GM18519 (cell line): Measurements from ENCODE around the gene SDC1.

Experiments
- ATAC-seq: cut with Tn5 transposase; IDR thresholded peaks from one replicate; pipeline ENCODE4 v1.9.1; 2021; ENCODE audit warnings: mild to moderate bottlenecking, moderate library complexity; ENCODE audit not compliant: unreplicated experiment, low FRiP score

Gene SDC1

DNA sequence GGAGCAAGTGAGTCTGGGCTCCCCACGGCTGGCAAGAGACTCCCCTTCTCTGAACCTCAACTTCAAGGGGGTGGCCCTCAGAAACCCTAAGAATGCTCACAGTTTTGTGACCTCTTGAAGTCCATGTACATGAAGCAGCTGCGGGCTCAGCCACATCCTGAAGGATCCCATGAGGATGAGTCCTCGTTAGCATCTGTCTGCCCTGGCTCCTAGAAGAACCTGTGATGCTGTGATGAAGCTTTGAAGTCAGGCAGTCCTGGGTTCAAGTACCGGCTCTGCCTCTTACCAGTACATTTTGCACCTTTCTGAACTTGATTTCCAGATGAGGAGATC is 38.1 kb downstream of the SDC1 start:
- no peak for ATAC-seq

DNA sequence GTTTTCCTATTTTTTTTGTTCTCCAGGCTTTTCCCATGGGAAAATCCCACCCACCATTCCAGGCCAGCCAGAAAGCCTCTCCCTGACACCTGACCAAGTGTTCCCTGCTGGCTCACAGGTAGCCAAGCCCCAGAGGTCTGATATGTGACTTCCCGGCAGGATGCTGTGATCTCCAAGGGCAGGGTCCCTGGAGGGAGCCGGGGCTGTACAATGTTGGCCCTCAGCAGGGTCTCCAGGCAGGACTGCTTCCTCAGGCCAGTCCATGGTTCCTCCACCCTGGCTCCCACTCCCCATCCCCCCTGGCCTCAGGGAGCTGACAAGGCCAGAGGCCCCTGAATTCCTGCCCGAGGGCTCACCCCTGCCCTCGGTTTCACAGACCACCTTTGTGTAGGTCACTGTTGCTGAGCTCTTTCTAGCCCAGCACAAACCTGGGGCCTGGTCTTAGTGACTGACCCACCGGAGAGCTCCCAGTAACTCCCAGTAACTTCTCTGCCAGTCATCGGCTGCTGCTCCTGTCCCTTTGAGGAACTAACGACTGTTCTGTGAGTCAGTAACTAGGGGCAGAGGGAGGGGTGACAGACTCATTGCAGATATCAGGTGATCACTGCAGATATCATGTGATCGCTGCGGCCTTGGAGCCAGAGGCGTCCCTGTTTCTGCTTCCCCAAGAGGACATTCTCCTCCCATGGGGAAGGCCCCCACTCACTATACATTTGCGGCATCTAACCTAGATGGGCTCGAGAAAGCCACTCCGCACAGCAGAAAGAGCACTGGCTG is 38.7 kb downstream of the SDC1 start:
- no peak for ATAC-seq

DNA sequence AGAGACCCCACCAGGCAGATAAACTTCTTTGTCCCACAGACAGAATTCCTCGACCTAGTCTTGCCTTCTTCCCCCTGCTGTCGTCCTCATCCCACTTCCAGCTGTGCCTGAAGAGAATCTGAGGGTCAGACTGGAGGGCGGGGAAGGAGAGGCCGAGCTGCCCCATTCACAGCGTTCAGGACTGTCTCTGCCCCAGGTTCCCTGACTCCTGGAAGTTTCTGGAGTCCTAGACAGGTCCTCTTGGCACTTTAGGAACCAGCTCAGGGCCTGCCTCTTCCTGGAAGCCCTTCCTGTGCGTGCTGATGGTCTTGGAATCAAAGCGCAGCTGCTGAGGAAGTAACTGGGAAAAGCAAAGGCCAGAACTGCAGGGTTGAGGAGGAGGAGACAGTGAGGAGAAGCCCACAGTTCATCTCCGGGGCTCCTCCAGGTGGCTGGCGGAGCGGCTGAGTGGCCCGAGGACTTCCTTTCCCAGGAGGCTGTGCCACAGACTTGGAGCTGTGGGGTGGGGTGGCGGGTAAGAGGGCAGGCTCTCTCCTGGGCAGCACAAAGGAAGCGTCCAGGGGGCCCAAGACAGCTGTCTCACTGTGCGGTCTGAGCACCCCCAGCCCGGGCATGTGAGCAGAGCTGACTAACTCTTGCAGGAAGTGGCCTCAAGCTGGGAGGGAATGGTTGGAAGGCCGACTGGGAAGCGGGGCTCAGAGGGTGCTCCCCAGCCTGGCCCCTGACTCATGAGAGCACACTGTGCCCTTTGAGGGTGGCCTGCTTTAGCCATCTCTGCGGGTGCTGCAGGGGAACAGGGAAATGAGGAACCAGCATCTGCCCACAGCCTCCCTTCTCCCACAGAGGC is 39.5 kb downstream of the SDC1 start:
- ATAC-seq: no peak

DNA sequence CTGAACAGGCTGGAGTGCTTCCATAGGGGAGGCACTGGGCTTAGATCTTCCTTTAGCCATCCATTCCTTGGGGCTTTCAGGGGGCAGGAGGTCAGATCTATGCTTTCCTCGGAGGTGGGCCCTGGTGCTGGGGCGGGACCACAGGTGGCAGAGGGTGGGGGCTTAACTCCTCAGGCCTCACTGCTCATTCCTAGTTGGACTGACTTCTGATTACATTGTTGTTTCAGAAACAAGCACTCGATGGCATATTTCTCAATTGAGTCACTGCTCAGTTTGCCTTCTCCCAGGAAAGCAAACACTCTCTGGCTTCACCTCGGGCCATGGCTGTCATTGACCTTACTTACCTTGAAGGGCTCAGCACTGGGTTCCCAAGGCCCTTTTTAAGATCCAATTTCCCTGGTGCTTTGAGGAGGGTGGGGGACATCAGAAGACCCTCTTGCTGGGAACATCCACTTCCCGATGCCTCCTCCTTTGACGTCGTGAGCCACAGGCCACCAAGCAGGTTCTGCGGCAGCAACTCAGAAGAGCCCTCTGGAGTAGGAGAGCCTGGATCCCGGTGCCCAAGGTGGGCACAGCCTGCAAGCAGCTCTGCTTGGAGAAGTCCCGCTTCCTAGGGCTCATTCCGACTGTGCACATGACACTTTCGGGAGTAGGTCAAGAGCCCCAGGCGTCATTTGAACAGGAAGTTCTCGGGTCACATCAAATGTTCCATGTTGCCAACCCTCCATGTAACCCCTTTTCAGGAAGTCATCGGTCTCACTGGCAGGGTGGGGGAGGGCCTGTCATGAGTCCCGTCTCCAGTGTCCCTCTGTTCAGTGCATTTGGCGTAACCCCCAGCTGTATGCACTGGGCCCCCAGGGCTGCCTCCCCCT is 40.6 kb downstream of the SDC1 start:
- no peak for ATAC-seq

DNA sequence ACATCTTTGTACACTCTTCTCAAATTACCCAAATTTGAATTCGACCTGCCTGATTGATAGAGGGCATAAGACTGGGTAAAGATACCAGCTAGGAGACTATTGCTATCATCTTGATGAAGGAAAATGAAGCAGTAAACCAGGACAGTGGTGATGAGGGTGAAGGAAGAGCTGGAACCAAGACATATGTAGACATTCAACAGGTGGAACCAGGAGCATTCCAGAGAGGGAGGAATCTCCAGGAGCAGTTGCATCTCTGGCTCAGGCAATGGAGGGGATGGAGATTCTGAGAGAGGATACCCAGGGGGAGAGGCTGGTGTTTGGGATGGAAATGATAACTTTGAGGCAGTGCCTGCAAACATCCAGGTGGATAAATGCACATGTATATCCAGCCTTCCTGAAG is 41.6 kb downstream of the SDC1 start:
- no peak for ATAC-seq

DNA sequence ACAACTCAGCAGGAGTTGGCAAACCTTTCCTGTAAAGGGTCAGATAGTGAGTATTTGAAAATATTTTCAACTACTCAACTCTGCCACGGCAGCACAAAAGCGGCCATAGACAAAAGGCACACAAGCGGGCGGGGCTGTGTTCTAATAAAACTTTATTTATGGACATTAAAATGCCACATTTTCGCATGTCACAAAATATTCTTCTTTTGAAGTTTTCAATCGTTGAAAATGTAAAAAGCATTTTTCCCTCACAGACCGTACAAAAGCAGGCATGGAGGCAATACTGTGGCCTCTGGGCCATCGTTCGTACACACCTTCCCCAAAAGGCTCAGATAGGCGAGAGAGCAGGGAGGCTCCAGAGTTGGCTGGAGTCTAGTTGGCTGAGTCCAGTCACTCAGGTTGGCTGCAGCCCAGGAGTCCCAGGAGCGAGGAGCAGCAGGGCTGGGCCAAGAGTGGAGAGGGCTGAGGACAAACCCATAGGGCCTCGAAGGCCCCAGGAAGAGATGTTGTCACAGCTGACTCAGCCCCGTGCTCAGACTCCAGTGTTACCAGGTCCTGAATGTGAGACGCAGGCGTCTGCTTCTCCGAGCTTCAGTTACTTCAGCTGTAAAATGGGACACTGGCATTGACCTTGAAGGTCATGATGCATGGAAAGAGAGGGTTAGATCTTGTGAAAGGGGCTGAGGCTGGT is 42.5 kb downstream of the SDC1 start:
- ATAC-seq: no peak

DNA sequence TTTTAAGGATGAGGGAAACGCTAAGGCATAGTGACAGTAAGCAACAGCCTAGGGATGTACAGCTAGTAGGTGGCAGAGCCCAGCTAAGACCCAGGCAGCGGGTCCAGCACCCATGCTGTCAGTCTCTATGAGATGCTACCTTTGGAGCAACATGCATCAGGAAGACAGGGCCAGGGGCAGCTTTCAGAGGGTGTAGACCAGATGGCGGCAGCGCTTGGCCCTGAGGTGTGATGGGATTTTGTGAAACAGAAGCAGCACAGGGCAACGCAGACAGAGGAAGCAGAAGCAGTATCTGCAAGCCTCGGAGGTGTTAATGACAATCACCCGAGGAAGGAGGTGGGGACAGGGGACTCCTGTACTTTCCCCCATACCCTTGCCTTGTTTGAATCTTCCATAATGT is 43.2 kb downstream of the SDC1 start:
- ATAC-seq: no peak

DNA sequence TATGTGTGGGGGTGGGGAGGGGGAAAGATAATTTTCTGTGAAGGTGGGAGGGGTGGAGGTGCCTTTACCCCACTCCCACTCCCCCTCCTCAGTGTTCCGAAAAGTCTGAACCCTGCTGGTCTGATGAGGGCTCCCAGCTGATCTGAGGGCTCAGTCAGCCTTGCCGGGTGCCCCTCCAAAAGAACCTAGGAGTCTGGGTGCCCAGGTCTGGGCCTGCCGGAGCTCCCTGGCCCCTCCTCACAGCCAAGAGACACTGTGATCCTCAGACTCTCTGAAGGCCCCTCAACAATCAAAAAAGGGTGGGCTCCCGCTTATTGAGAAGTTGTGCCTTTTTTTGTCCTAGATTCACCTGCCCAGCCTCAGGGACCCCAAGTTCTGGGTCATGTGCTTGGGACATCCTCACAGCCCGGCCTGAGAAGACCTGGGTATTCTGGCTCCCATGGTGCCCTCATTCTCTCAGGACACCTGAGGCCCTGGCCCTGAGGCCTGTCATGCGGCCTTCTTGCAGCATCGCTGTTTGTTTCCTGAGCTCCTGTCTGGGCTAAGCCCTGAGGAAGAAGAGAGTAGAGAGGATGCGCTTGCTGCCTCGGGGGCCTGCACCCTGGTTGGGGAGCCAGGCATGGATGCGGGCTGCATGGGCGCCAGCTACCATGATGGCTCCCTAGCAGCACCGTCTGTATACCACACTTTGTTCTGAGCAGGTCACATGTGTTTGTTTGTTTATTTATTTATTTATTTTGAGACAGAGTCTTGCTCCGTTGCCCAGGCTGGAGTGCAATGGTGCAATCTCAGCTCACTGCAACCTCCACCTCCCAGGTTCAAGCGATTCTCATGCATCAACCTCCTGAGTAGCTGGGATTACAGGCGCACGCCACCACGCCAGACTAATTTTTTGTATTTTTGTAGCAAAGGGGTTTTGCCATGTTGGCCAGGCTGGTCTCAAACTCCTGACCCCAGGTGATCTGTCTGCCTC is 44.0 kb downstream of the SDC1 start:
- ATAC-seq: no peak

DNA sequence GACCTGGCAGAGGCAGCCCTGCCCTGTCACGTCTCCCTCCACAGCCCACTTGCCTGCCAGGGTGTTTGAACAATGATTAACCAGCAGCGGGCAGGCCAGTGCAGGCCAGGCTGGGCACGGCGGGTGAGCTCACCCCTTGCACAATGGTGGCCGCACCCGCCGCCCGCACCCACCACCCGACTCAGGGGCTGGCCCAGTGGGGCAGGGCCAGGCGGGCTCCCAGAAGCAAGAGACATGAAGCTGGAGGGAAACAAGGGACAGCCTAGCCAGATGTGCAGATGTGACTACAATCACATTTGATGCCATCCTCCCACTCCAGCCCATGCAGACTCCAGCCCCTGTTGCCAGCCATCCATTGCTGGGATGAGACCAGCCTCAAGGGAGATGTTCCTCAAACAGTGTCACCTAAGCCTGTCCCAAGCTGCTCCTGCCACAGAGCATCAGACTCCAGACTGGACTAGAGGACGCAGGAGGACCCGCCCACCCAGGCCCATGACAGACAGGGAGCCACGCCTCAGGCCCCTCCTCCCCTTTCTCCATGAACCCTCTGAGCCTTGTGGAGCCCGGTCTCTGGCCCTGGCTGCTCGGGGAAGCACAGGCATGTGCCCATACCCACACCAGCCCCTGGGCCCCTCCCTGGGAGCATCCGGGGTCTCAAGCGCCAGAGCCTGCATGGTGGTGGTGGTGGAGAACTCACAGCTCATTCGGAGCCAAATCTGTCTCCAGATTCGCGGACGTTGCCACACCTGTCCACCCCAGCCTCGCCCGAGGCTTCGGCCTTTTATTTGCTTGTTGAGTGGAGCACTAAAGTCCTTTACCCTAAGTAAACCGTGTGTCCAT is 45.0 kb downstream of the SDC1 start:
- ATAC-seq: no peak

DNA sequence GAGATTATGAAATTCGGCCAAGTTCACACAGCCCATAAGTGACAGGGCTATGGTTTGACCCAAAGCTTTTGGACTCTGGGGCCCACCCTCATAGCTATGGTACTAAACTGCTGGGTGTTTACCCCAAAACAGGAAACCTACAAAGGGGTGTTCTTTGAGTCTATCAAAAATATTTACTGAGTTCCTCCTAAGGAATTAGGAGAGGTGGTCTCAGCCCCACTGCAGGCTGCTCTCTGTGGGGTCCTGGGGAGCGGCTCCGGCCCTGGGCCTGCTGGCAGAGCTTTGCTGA is 45.5 kb downstream of the SDC1 start:
- no peak for ATAC-seq

DNA sequence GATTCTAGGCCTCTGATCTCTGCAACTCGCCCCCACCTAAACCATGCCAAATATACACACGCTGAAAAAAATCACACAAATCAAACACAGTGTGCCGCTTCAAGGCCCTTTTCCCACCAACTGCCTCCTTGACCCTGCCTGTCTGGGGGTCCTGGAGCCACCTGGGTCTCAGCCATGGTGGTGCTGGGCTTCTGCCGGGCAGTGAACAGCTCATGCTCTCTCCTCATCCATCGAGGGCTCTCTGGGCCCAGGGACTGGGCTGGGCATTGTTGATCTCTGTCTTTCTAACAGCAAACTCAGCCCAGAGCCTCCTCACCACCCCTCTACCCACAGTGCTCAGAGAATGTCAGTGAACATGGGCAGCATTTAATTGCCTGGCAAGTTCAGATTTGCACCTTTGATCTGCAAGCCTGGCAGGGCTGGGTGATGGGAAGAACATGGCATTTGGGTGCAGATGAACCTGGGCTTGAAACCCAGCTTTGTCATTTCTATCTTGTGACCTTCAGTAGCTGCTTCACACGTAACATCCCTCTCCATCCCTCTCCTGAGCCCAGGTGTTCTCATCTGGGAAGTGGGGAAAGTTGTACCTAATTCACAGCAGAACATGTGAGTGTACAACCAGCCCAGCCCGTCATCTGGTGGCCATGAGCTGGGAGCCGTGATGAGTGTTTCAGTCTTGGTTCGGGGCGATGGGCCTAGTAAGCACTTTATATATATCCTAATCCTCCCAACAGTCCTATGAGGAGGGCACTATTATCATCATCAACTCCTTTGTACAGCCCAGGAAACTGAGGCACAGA is 46.1 kb downstream of the SDC1 start:
- ATAC-seq: no peak

DNA sequence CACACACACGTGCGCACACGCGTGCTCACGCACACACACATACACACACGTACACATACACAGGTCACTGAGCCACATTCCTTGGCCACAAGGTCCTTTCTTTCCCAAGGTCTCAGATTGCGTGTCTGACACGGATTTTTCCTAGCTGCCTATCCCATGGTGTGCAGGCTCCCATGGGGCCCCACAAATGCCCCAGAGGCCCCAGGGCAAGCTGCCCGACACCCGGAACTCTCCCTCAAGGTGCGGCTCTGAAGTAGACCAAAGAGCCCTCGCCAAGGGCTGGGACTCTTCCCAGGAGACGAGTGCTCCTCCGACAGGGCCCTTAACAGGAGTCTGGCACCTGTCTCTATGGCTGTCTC is 46.7 kb downstream of the SDC1 start:
- ATAC-seq: no peak

DNA sequence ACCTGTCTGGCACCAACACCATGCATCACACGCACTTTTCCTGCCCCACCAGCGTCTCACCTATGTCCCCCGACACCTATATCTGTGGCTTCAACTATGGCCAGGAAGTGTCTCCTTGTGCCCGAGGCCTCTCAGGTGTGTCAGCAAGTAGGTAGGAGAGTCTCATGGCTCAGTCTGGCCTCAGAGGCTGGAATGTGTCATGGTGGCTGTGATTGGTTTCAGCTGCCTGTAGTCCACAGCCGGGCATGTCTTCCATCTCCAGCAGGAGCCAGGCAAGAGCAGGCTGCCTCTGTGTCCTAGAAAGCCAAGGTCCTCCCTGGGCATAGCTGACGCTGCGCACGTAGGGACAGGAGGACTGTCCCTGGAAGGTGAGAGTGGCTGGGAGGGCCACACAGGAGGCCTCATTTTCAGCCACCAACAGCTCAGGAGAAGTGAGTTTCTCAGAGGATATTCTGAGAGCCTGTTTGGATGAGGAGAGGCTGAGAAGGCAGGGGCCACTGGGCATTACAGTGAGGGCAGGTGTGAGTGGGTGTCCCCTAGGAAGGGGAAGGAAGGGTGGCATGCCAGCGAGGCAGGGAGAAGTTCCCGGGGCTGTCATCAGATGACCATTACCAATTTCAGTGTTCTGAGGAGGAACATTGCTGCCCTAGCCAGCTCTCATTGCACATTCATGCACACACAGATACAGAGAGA is 47.2 kb downstream of the SDC1 start:
- no peak for ATAC-seq

DNA sequence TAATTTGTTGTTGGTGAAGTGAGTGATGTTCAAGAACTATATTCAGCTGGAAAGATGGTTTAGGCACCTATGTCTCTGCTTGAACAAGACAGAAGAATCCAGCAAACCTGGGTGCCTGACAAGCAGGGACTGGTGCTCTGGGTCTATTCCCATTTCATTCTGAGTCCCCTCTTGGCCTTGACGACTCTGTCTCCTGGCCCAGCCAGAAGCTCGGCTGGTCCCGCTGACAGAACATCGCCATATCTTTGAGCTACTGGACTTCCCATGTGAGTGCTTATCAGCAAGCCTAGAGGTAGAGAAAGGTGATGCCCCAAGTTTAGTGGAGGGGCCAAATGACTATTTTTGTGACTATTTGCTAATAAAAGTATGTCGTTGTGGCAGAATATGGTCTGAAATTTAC is 48.2 kb downstream of the SDC1 start:
- no peak for ATAC-seq

DNA sequence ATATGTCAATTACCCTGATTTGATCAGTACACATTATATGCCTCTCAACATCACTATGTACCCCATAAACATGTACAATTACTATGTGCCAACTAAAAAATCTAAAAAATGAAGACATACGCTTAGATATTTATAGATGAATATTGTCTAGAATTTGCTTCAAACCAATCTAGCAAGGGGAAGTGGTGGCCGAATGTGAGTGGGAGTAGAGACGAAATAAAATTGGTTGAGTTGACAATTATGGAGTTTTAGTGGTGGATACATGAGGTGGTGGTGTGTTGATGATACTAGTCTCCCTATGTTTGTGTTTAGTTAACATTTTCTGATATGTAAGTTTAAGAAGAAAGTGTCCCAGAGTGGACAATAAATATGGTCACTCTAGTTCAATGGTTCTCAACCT is 49.0 kb downstream of the SDC1 start:
- ATAC-seq: no peak

DNA sequence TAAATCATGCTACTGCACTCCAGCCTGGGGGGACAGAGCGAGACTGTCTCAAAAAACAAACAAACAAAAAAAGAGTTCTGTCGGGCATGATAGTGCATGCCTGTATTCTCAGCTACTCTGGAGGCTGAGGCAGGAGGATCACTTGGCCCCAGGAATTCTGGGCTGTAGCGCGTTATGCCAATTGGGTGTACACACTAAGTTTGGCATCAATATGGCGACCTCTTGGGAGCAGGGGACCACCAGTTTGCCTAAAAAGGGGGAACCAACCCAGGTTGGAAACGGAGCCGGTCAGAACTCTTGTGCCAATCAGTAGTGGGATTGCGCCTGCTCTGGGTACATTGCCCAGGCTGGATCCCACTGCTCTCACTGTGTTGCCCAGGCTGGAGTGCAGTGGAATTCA is 49.7 kb downstream of the SDC1 start:
- no peak for ATAC-seq

DNA sequence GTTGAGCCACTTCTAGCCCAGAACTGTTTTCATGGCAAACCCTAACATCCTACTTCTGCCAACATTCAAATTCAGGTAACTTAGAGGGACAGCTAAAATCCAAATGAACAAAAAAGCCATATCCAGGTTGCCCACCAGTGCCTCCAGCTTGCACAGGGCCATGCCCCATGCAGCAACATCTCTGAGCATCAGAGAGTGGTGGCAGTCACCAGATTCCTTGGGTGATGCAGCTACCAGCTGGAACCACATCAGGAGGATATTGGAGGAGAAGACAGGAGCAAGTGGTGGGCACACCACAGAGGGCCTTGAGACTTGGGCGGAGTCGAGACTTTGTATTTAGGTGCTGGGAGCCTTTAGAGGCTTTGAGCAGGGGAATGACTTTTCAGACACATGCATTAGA is 50.5 kb downstream of the SDC1 start:
- no peak for ATAC-seq
